Sigmoid colon (tissue), 7 donors: ENCODE results near the gene HS1BP3. TPM values are rescaled to one million over a fixed set of nuclear protein-coding genes. Genes with fewer than 3 reads are reported as not detected.

Source experiments
- DNase-seq: peaks from one replicate; pipeline ENCODE4 v3.0.0-alpha.2; 2019
- H3K27ac ChIP-seq, 4 donors: fragments of 200-600 bp; sonication (generic); one replicate each; pipeline ENCODE4 v1.5.1; 2016 to 2019; ENCODE audit warnings: mild to moderate bottlenecking in 1 of 4
- H3K27me3 ChIP-seq, 3 donors: fragments of 200-600 bp; sonication (generic); one replicate each; pipeline ENCODE4 v1.5.1; 2019; ENCODE audit warnings: mild to moderate bottlenecking in 1 of 3
- H3K36me3 ChIP-seq, 4 donors: fragments of 200-600 bp; sonication (generic); one replicate each; pipeline ENCODE4 v1.5.1; 2016 to 2019
- H3K4me1 ChIP-seq, 4 donors: fragments of 200-600 bp; sonication (generic); one replicate each; pipeline ENCODE4 v1.5.1; 2017 to 2019
- H3K4me3 ChIP-seq, 4 donors: fragments of 200-600 bp; sonication (generic); one replicate each; pipeline ENCODE4 v1.5.1; 2017 to 2019; ENCODE audit warnings: mild to moderate bottlenecking in 2 of 4, moderate library complexity in 1 of 4
- H3K9me3 ChIP-seq, 4 donors: fragments of 200-600 bp in 3 of 4; sonication (generic) in 3 of 4; one replicate each; pipeline versions ENCODE4 v1.5.1 to v1.6.1; 2013 to 2019
- CTCF ChIP-seq, 4 experiments: fragments of 450-650 bp in 3 of 4; fragments of 200-600 bp in 1 of 4; IDR thresholded peaks; one replicate each; pipeline ENCODE4 v1.5.1; 2016 to 2019; ENCODE audit warnings: antibody characterized with exemption in 4 of 4, mild to moderate bottlenecking in 3 of 4, moderate library complexity in 2 of 4
- EP300 ChIP-seq, 4 donors: sonication (generic); formaldehyde crosslinking; IDR thresholded peaks; one replicate each; pipeline ENCODE4 v1.6.1; 2017; ENCODE audit warnings: antibody characterized with exemption in 4 of 4
- POLR2A ChIP-seq, 2 donors: fragments of 450-650 bp; IDR thresholded peaks; one replicate each; pipeline ENCODE4 v1.6.1; 2016; ENCODE audit warnings: antibody characterized with exemption in 2 of 2, mild to moderate bottlenecking in 2 of 2, moderate library complexity in 2 of 2
- POLR2AphosphoS5 ChIP-seq, 4 donors: sonication (generic); formaldehyde crosslinking; IDR thresholded peaks; one replicate each; pipeline ENCODE4 v1.6.1; 2017; ENCODE audit warnings: antibody characterized with exemption in 4 of 4
- WGBS, 2 donors: extraction: QIAGEN DNeasy Blood & Tissue Kit; methylation state at CpG; one replicate each; pipeline ENCODE4 v1.1.7; 2013; 5-methylcytosine and 5-hydroxymethylcytosine counted together
- intact Hi-C: fragments of 100-400 bp; cut with DNase I; formaldehyde crosslinking; loops from one replicate; pipeline ENCODE4 v1.15.1; 2023
- polyA plus RNA-seq, 3 donors: library from polyadenylated mRNA; stranded (reverse); fragments of 200-250 nt; gene quantifications; one replicate each; pipeline ENCODE4 v1.2.3, GENCODE V29; 2013
- total RNA-seq, 4 donors: library from RNA; depleted of rRNA; stranded (reverse); fragments of >200 nt; gene quantifications; one replicate each; pipeline ENCODE4 v1.1.0, GENCODE V29; 2016
- donor health status: healthy with polysubstance abuse.
- donor health status: Bipolar disorder and iron deficiency.
- donor health status: healthy.

Gene HS1BP3
- total and polyA plus RNA-seq, 7 donors: 25.2 to 54.6 (median 32.6) TPM

- TF ChIP-seq EP300 (IDR thresholded peaks at IDR 0.05) (no peak), POLR2AphosphoS5 (IDR thresholded peaks at IDR 0.05) (peak in 2 of 4 donors; percentile 5 to 9)
These were observed 10.3 kb downstream of the HS1BP3 start for GRCh38 chr2:20640411-20641122.

DNA sequence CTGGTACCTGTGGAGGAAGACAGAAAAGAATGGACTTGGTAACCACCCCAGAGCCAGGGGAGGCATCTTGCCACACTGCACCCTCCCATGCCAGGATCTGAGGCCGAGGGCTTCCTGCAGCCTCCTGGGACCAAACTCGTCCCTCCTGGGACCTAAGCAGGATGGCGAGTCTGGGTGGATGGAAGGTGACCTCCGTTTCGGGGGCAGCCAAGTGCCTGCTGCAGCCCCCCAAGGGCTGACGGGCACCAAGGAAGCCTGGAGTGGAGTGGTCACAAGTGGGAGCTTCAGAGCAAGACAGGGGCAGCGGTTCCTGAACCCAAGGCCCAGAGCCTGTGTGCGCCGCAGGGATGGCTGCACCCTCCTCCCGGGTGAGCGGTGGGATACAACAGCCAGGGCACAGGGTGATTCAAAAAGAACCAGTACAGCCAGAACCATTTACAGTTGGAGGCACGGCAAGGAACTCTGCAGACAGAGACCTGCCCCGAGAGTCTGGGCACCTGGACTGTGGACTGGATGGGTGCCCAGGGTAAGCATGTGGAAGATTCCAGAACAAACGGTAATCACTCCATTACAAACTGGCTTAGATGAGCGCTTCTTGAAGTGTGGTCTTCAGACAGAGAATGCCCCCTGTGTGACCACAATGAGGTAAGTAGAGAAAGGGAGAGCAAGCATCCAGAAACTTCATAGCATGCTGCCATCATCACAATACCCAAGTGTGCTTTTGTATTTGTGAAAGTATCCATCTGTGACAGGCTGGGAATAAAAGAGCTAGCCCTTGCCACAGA, 12.1 kb downstream of the HS1BP3 start:
- 90 to 92% methylated on average over 15 of the region's 15 CpGs for WGBS, 2 donors
- no peak for DNase-seq
- TF ChIP-seq POLR2A (IDR thresholded peaks at IDR 0.05) (no peak), CTCF (IDR thresholded peaks at IDR 0.05) (no peak), POLR2AphosphoS5 (IDR thresholded peaks at IDR 0.05) (no peak), EP300 (IDR thresholded peaks at IDR 0.05) (no peak)
- intact Hi-C loops: loop anchor here (5.0 kb wide), 1 partner anchor 147 kb away; no protein-coding TSS in a partner anchor
- peaks cover 0 to 90% (median 86%) of the 10 kb centered on the region in 4 donors for H3K4me1 ChIP-seq
- peaks cover 3 to 26% (median 12%) of the 10 kb centered on the region in 4 donors for H3K36me3 ChIP-seq
- no peaks in the 10 kb centered on the region for H3K9me3 ChIP-seq
- no peak overlapping the region for H3K4me3 ChIP-seq
- H3K27me3 ChIP-seq: no peaks in the 10 kb centered on the region
- H3K27ac ChIP-seq: peak overlapping the region; percentile 92 to 97 (median 94)

More at GRCh38 chr2:20640411-20641122, 10.3 kb downstream of the HS1BP3 start:
- DNase-seq: peak; percentile 94
- Histone ChIP-seq H3K36me3 (peaks cover 5 to 44% (median 20%) of the 10 kb centered on the region in 4 donors), H3K4me3 (no peak overlapping the region), H3K9me3 (no peaks in the 10 kb centered on the region), H3K27me3 (no peaks in the 10 kb centered on the region), H3K27ac (peak overlapping the region; percentile 92 to 97 (median 94)), H3K4me1 (peaks cover 0 to 72% (median 68%) of the 10 kb centered on the region in 4 donors)
- intact Hi-C loops: loop anchor here (5.0 to 10.0 kb wide), 2 partner anchors 243 to 506 kb away; no protein-coding TSS in a partner anchor
- WGBS, 2 donors: 90 to 91% methylated on average over 14 of the region's 14 CpGs

DNA sequence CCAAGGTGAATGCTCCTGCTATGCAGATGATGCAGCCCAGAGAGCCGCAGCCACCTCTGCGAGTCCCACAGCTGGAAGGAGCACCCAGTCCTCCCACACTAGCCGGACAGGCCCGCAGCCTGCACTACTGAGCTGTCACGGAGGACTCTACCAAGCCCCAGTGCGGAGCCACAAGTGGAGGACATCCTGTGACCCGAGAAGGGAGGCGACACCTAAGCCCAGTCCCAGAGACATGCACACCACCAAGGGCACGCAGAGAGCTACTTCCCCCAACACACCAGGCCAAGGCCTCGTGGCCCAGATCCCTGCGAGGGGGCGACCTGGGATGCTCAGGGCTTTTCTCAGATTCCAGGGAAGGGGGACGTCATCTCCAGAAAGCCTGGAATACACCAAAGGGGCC, 12.9 kb downstream of the HS1BP3 start:
- Histone ChIP-seq H3K27ac (peak overlapping the region; percentile 92 to 97 (median 94)), H3K4me3 (no peak overlapping the region), H3K27me3 (no peaks in the 10 kb centered on the region), H3K4me1 (peaks cover 0 to 98% (median 92%) of the 10 kb centered on the region in 4 donors), H3K9me3 (no peaks in the 10 kb centered on the region), H3K36me3 (peaks cover 3 to 19% (median 9%) of the 10 kb centered on the region in 4 donors)
- intact Hi-C loops: loop anchor here (5.0 kb wide), 1 partner anchor 146 kb away; no protein-coding TSS in a partner anchor
- DNase-seq: no peak
- TF ChIP-seq POLR2AphosphoS5 (IDR thresholded peaks at IDR 0.05): no peak
- no peak for TF ChIP-seq EP300 (IDR thresholded peaks at IDR 0.05)
- WGBS, 2 donors: 94 to 97% methylated on average over 13 of the region's 13 CpGs

DNA sequence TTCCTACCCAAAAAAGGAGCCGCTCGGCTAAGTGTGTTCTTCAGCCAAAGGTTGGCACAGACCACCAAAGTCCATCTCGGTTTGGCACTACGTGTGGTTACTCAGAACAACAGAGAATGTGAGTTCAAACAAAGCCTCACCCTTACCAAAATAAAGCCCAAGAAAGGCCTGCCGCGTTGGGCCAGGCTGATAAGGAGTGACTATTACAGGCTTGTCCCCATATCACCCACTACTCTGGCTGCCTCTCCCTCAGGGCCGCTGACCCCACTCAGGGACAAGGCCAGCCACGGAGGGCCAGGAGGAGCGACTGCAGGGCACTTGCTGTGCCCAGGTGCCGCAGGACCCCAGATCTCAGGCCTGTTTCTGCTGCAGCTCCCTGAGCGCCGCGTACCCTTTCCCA, 13.8 kb downstream of the HS1BP3 start:
- peaks cover 0 to 95% (median 85%) of the 10 kb centered on the region in 4 donors for H3K4me1 ChIP-seq
- WGBS, 2 donors: 62 to 77% methylated on average over 13 of the region's 13 CpGs
- DNase-seq: peak; percentile 93
- no peak overlapping the region for H3K4me3 ChIP-seq
- H3K27me3 ChIP-seq: no peaks in the 10 kb centered on the region
- TF ChIP-seq EP300 (IDR thresholded peaks at IDR 0.05): peak; percentile 86 to 96 (median 89)
- TF ChIP-seq CTCF (IDR thresholded peaks at IDR 0.05): no peak
- peak; percentile 61 to 82 (median 70) for TF ChIP-seq POLR2AphosphoS5 (IDR thresholded peaks at IDR 0.05)
- H3K27ac ChIP-seq: peak overlapping the region; percentile 92 to 97 (median 94)
- H3K36me3 ChIP-seq: peaks cover 0 to 16% (median 9%) of the 10 kb centered on the region in 4 donors
- intact Hi-C loops: loop anchor here (5.0 kb wide), 1 partner anchor 145 kb away; no protein-coding TSS in a partner anchor
- no peaks in the 10 kb centered on the region for H3K9me3 ChIP-seq

DNA sequence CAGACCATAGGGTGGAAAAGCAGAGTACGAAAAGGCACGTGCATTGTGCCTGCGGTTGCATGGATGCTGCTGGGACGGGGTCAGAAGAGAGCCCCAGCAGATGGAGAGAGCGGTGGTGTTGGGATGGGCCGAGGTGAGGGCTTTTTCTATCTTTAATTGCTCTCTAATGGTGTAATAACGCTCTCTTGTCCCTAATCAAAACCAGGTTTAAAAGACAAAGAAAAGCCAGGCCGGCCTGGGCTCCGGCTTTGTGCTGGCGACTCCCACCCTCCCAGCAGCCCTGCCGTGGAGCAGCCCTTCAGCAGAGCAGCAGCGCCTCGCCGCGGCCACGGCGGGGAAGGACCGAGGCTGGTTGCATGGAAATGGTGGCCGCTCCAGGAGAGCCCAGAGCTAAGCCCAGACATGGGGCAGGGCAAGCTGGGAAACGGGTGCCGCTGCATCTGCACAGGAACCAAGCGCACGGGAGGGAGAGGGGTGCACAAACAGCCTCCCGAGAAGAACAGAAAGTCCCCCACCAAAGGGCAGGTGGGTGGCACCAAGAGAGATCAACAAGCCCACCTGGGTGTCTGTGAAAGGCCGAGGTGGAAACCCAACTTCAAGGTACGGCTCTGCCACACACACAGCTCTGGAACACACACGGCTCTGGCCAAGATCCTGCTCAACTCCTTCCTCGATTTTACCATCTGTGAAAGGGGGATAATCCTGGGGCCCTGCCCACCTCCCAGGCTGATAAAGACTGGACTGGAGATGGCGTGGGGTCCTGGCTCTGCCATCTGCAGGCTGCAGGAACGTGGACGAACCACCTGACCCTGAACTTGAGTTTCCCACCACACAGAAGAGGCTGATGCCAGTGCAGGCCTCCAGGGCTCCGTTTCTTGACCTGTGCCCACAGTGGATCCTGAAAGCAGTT, 15.0 kb downstream of the HS1BP3 start:
- TF ChIP-seq CTCF (IDR thresholded peaks at IDR 0.05) (peak; percentile 92 to 98 (median 96)), POLR2AphosphoS5 (IDR thresholded peaks at IDR 0.05) (peak; percentile 30 to 72 (median 54)), EP300 (IDR thresholded peaks at IDR 0.05) (no peak), POLR2A (IDR thresholded peaks at IDR 0.05) (no peak)
- Histone ChIP-seq H3K27me3 (no peaks in the 10 kb centered on the region), H3K36me3 (peaks cover 0 to 15% (median 9%) of the 10 kb centered on the region in 4 donors), H3K27ac (peak overlapping the region; percentile 92 to 97 (median 94)), H3K4me1 (peaks cover 0 to 83% (median 73%) of the 10 kb centered on the region in 4 donors), H3K4me3 (peak overlapping the region in 2 of 4 donors; percentile 4 to 18), H3K9me3 (no peaks in the 10 kb centered on the region)
- 36 to 47% methylated on average over 32 of the region's 32 CpGs for WGBS, 2 donors
- DNase-seq: peak; percentile 95
- intact Hi-C loops: loop anchor here (1.0 to 5.0 kb wide), 4 partner anchors 18 to 192 kb away; no protein-coding TSS in a partner anchor
